B cell (primary cell): ENCODE measurements around the gene CCDC57. TPM values are rescaled to one million over a fixed set of nuclear protein-coding genes. Genes with fewer than 3 reads are reported as not detected.

Experiments used
- ATAC-seq: fragments of 200-7000 bp; cut with Tn5 transposase; one replicate; pipeline ENCODE4 v1.10.0; 2021; ENCODE audit warnings: low read depth, mild to moderate bottlenecking, moderate number of reproducible peaks, moderate library complexity
- CTCF ChIA-PET: fragments of 350-600 bp; sonication (Branson Sonifier 250); formaldehyde crosslinking; loops from one replicate; lab custom pipeline; 2021; ENCODE audit warnings: antibody characterized with exemption, inconsistent platforms; lab: Charles Lee
- POLR2A ChIA-PET: fragments of 350-600 bp; sonication (Branson Sonifier 250); formaldehyde crosslinking; loops from one replicate; lab custom pipeline; 2021; ENCODE audit warnings: antibody characterized with exemption; lab: Charles Lee
- DNase-seq: peaks from one replicate; pipeline ENCODE4 v3.0.0; 2013
- H2AFZ ChIP-seq: 2 replicates; pipeline ENCODE4 v1.6.1; 2012; ENCODE audit warnings: mild to moderate bottlenecking, low read depth, low read length; ENCODE audit not compliant: insufficient read depth, poor library complexity, severe bottlenecking
- H3K27ac ChIP-seq, 2 donors: 1 replicate in 1 of 2; 2 replicates in 1 of 2; pipeline ENCODE4 v1.5.1; 2012 to 2013; ENCODE audit warnings: low read length in 2 of 2, mild to moderate bottlenecking in 2 of 2, moderate library complexity in 1 of 2
- H3K27me3 ChIP-seq, 4 experiments: fragments of 200-600 bp in 1 of 4; sonication (generic) in 1 of 4; replicated peaks in 1 of 4; 1 replicate in 2 of 4; 2 replicates in 2 of 4; pipeline versions ENCODE4 v1.6.1 to v1.7.0; 2013 to 2016; ENCODE audit warnings: low read length in 3 of 4, mild to moderate bottlenecking in 2 of 4, mixed read lengths in 1 of 4, moderate library complexity in 1 of 4; ENCODE audit not compliant: insufficient read depth in 4 of 4, control insufficient read depth in 3 of 4; ENCODE audit errors: control extremely low read depth in 1 of 4
- H3K36me3 ChIP-seq, 2 experiments: replicated peaks in 1 of 2; 1 replicate in 1 of 2; 2 replicates in 1 of 2; pipeline versions ENCODE4 v1.6.1 to v1.7.1; 2013; ENCODE audit warnings: low read length in 1 of 2; ENCODE audit not compliant: insufficient read depth in 2 of 2, control insufficient read depth in 1 of 2; ENCODE audit errors: control extremely low read depth in 1 of 2, extremely low read depth in 1 of 2
- H3K4me1 ChIP-seq, 2 donors: fragments of 200-600 bp in 1 of 2; sonication (generic) in 1 of 2; 1 replicate in 1 of 2; 2 replicates in 1 of 2; pipeline versions ENCODE4 v1.5.1 to v1.6.1; 2013 to 2017; ENCODE audit warnings: low read length in 2 of 2; ENCODE audit not compliant: control insufficient read depth in 2 of 2, insufficient read depth in 2 of 2
- H3K4me2 ChIP-seq: replicated peaks from 2 replicates; pipeline ENCODE3; 2012; ENCODE audit warnings: mild to moderate bottlenecking, low read depth, low read length; ENCODE audit not compliant: poor library complexity, severe bottlenecking
- H3K4me3 ChIP-seq, 5 experiments: fragments of 200-600 bp in 1 of 5; sonication (generic) in 1 of 5; 1 replicate in 3 of 5; 2 replicates in 2 of 5; pipeline versions ENCODE4 v1.5.1 to v1.7.0; 2011 to 2016; ENCODE audit warnings: low read length in 4 of 5, mild to moderate bottlenecking in 4 of 5, low read depth in 2 of 5, control low read depth in 1 of 5, moderate library complexity in 1 of 5; ENCODE audit not compliant: insufficient read depth in 1 of 5; ENCODE audit errors: control extremely low read depth in 1 of 5, extremely low read depth in 1 of 5
- H3K79me2 ChIP-seq: fragments of 200-600 bp; sonication (generic); one replicate; pipeline ENCODE4 v1.6.0; 2016; ENCODE audit warnings: low read length; ENCODE audit not compliant: control insufficient read depth, insufficient read depth
- H3K9ac ChIP-seq: fragments of 200-600 bp; sonication (generic); 2 replicates; pipeline ENCODE4 v1.6.1; 2017; ENCODE audit warnings: mild to moderate bottlenecking, low read length, moderate library complexity
- H3K9me3 ChIP-seq, 3 donors: one replicate each; pipeline versions ENCODE4 v1.6.1 to v1.7.1; 2013; ENCODE audit warnings: low read length in 2 of 3; ENCODE audit not compliant: control insufficient read depth in 2 of 3, insufficient read depth in 1 of 3; ENCODE audit errors: control extremely low read depth in 1 of 3
- H4K20me1 ChIP-seq: 2 replicates; pipeline ENCODE4 v1.6.0; 2012; ENCODE audit warnings: mild to moderate bottlenecking, low read length; ENCODE audit not compliant: insufficient read depth, control insufficient read depth, poor library complexity, severe bottlenecking
- H3K27ac Mint-ChIP-seq: one replicate; pipeline ENCODE4 v1.8.0; 2021; ENCODE audit warnings: mixed read lengths
- H3K27me3 Mint-ChIP-seq: one replicate; pipeline ENCODE4 v1.8.0; 2021; ENCODE audit warnings: mixed read lengths
- H3K4me1 Mint-ChIP-seq: one replicate; pipeline ENCODE4 v1.8.0; 2021; ENCODE audit warnings: mixed read lengths
- H3K4me3 Mint-ChIP-seq: one replicate; pipeline ENCODE4 v1.8.0; 2021; ENCODE audit warnings: mixed read lengths
- H3K9me3 Mint-ChIP-seq: one replicate; pipeline ENCODE4 v1.8.0; 2022; ENCODE audit warnings: mixed read lengths; ENCODE audit not compliant: insufficient read depth
- CTCF ChIP-seq: fragments of 200-600 bp; IDR thresholded peaks from one replicate; pipeline ENCODE4 v1.8.0; 2022; ENCODE audit warnings: antibody characterized with exemption, mild to moderate bottlenecking
- EZH2 ChIP-seq: IDR thresholded peaks from 2 replicates; pipeline ENCODE4 v1.6.1; 2012; ENCODE audit warnings: borderline replicate concordance, low read depth, mild to moderate bottlenecking, moderate library complexity, low read length; ENCODE audit not compliant: insufficient read depth, poor library complexity, severe bottlenecking
- WGBS: methylation state at CpG from one replicate; pipeline ENCODE4 v1.1.5; 2013; ENCODE audit warnings: missing lambda C conversion rate; ENCODE audit not compliant: insufficient coverage; 5-methylcytosine and 5-hydroxymethylcytosine counted together
- intact Hi-C: fragments of 100-400 bp; cut with micrococcal nuclease; formaldehyde crosslinking; loops from one replicate; pipeline ENCODE4 v1.10.0; 2022
- polyA plus RNA-seq: library from polyadenylated mRNA; depleted of rRNA; stranded (reverse); fragments of >200 nt; gene quantifications from 2 replicates; pipeline ENCODE4 v1.2.3, GENCODE V29; 2012
- total RNA-seq, 2 donors: library from RNA; stranded (reverse); fragments of 120-200 nt in 1 of 2; gene quantifications; 1 replicate in 1 of 2; 2 replicates in 1 of 2; pipeline versions ENCODE4 v1.2.3 to v1.2.4, GENCODE V29; 2013 to 2022

CCDC57 gene
- total and polyA plus RNA-seq, 2 donors (not counting 1 experiment from before 2014, with no cell fraction given), result 49.7 to 67.2 TPM

- H3K4me3 ChIP-seq, result no peak overlapping the region
- H2AFZ ChIP-seq, result no peak overlapping the region
- ATAC-seq (no peak), DNase-seq (no peak)
- no peak overlapping the region for H3K9ac ChIP-seq
- POLR2A ChIA-PET, result interaction anchor here (0.7 kb wide), 1 partner anchor 916 kb away, joined by 5 read pairs; no protein-coding TSS in a partner anchor
- H3K4me3 Mint-ChIP-seq, result no peak overlapping the region
- 97% methylated on average over 12 of the region's 12 CpGs for WGBS
- TF ChIP-seq CTCF (no peak), EZH2 (no peak)
- no peaks in the 10 kb centered on the region for H3K27me3 Mint-ChIP-seq
- H3K27me3 ChIP-seq, result no peaks in the 10 kb centered on the region
- peaks cover 6 to 7% of the 10 kb centered on the region in 2 donors for H3K4me1 ChIP-seq
- no peaks in the 10 kb centered on the region for H3K9me3 Mint-ChIP-seq
- CTCF ChIA-PET, result no interaction called here
- no peaks in the 10 kb centered on the region for H3K36me3 ChIP-seq
- peaks cover 8% of the 10 kb centered on the region for H3K4me1 Mint-ChIP-seq
- H4K20me1 ChIP-seq, result no peaks in the 10 kb centered on the region
- peaks cover 3% of the 10 kb centered on the region for H3K79me2 ChIP-seq
- no peak overlapping the region for H3K27ac ChIP-seq
- H3K9me3 ChIP-seq, result no peaks in the 10 kb centered on the region
- no peak overlapping the region for H3K27ac Mint-ChIP-seq
- no peak overlapping the region for H3K4me2 ChIP-seq
- intact Hi-C loops, result no loop called here
Measured at GRCh38 chr17:82199496-82199895, 13.1 kb downstream of the CCDC57 start.

GRCh38 chr17:82198092-82198491, 14.6 kb downstream of the CCDC57 start:
- no peaks in the 10 kb centered on the region for H3K36me3 ChIP-seq
- H3K9me3 Mint-ChIP-seq, result no peaks in the 10 kb centered on the region
- H3K4me2 ChIP-seq, result peak overlapping the region; percentile 38
- CTCF ChIA-PET, result interaction anchor here (2.8 kb wide), 1 partner anchor 8 kb away, joined by 7 read pairs; no protein-coding TSS in a partner anchor
- no peak overlapping the region for H3K4me3 ChIP-seq
- POLR2A ChIA-PET, result no interaction called here
- H4K20me1 ChIP-seq, result no peaks in the 10 kb centered on the region
- intact Hi-C loops, result no loop called here
- H3K4me3 Mint-ChIP-seq, result no peak overlapping the region
- no peak overlapping the region for H2AFZ ChIP-seq
- no peaks in the 10 kb centered on the region for H3K9me3 ChIP-seq
- H3K79me2 ChIP-seq, result peaks cover 3% of the 10 kb centered on the region
- H3K27me3 ChIP-seq, result no peaks in the 10 kb centered on the region
- no peak for DNase-seq
- H3K27ac ChIP-seq, result no peak overlapping the region
- no peak for ATAC-seq
- TF ChIP-seq EZH2 (no peak), CTCF (no peak)
- 84% methylated on average over 2 of the region's 4 CpGs for WGBS
- no peak overlapping the region for H3K9ac ChIP-seq
- H3K4me1 ChIP-seq, result peaks cover 6 to 7% of the 10 kb centered on the region in 2 donors
- no peaks in the 10 kb centered on the region for H3K27me3 Mint-ChIP-seq
- peaks cover 13% of the 10 kb centered on the region for H3K4me1 Mint-ChIP-seq
- H3K27ac Mint-ChIP-seq, result peak overlapping the region; percentile 26
